ENCODE measurements around the gene PSME3.

DNA sequence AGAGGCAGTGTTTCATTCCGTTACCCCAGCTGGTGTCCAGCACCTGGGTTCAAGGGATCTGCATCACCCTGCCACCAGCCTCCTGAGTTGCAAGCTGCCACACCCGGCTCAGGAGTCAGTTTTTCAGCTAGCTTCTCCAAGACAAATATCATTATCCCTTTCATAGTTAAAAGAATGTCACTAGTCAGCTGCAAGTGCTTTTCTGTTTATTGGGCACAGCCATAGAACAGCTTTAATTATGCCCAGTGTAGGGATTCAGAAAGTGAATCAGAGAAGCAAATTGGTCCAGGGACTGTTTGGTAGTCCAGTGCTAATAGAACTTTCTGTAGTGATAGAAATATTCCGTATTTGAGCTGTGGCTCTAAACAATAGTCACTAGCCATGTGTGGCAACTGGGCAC, 14.9 kb downstream of the PSME3 start:
- no peak for TF ChIP-seq CTCF (tag by site-specific recombination; IDR thresholded peaks at IDR 0.05)
- no peak for TF ChIP-seq TCF7L2 (IDR thresholded peaks at IDR 0.05; ENCODE audit: borderline replicate concordance, low read depth, low read length)
- no peak for TF ChIP-seq SP2 (tag by site-specific recombination; IDR thresholded peaks at IDR 0.05)
- no peak for TF ChIP-seq ZNF274 (IDR thresholded peaks at IDR 0.05; ENCODE audit: low read length)
- TF ChIP-seq ZNF274 (tag by site-specific recombination; IDR thresholded peaks at IDR 0.05; ENCODE audit: borderline replicate concordance) = no peak
- no peak for TF ChIP-seq ZNF701 (tag by site-specific recombination; IDR thresholded peaks at IDR 0.05)
- TF ChIP-seq HOXA7 (CRISPR knock-in tag; IDR thresholded peaks at IDR 0.05; ENCODE audit: borderline replicate concordance) = no peak
